Common myeloid progenitor, CD34-positive (primary cell): ENCODE data around the gene PDE4B.

ENCODE experiments used
- CTCF ChIA-PET: fragments of 350-600 bp; sonication (Branson Sonifier 250); formaldehyde crosslinking; loops from one replicate; lab custom pipeline; 2021; ENCODE audit warnings: antibody characterized with exemption; lab: Charles Lee
- POLR2A ChIA-PET: fragments of 350-600 bp; sonication (Branson Sonifier 250); formaldehyde crosslinking; loops from one replicate; lab custom pipeline; 2021; ENCODE audit warnings: antibody characterized with exemption; lab: Charles Lee
- DNase-seq, 3 donors: peaks; one replicate each; pipeline versions ENCODE4 v3.0.0 to v3.0.0-alpha.2; 2013
- H3K27ac ChIP-seq, 2 experiments: 1 replicate in 1 of 2; 2 replicates in 1 of 2; pipeline ENCODE4 v1.7.0; 2013; ENCODE audit warnings: inconsistent platforms in 2 of 2, low read length in 2 of 2, mild to moderate bottlenecking in 2 of 2, low read depth in 1 of 2, moderate library complexity in 1 of 2; ENCODE audit not compliant: severe bottlenecking in 2 of 2, insufficient read depth in 1 of 2, poor library complexity in 1 of 2
- H3K27me3 ChIP-seq, 5 experiments: replicated peaks in 2 of 5; 1 replicate in 3 of 5; 2 replicates in 2 of 5; pipeline versions ENCODE4 v1.6.1 to v1.7.0; 2013; ENCODE audit warnings: low read length in 4 of 5, mild to moderate bottlenecking in 2 of 5, moderate library complexity in 2 of 5, inconsistent platforms in 1 of 5; ENCODE audit not compliant: insufficient read depth in 5 of 5, control insufficient read depth in 4 of 5
- H3K36me3 ChIP-seq, 4 experiments: 1 replicate in 2 of 4; 2 replicates in 2 of 4; pipeline versions ENCODE4 v1.6.1 to v1.7.0; 2013; ENCODE audit warnings: low read length in 3 of 4, control low read depth in 1 of 4, mild to moderate bottlenecking in 1 of 4; ENCODE audit not compliant: control insufficient read depth in 4 of 4, insufficient read depth in 4 of 4
- H3K4me1 ChIP-seq, 4 experiments: 1 replicate in 3 of 4; 2 replicates in 1 of 4; pipeline versions ENCODE4 v1.6.1 to v1.7.1; 2013; ENCODE audit warnings: low read length in 3 of 4, mild to moderate bottlenecking in 3 of 4, control low read depth in 1 of 4, inconsistent platforms in 1 of 4, moderate library complexity in 1 of 4; ENCODE audit not compliant: control insufficient read depth in 4 of 4, insufficient read depth in 4 of 4; ENCODE audit errors: control extremely low read depth in 1 of 4
- H3K4me3 ChIP-seq, 7 experiments: 1 replicate in 4 of 7; 2 replicates in 3 of 7; pipeline versions ENCODE4 v1.5.1 to v1.7.0; 2013; ENCODE audit warnings: mild to moderate bottlenecking in 7 of 7, low read length in 6 of 7, moderate library complexity in 6 of 7, inconsistent platforms in 2 of 7, low read depth in 2 of 7, control low read depth in 1 of 7; ENCODE audit not compliant: insufficient read depth in 4 of 7, control insufficient read depth in 1 of 7; ENCODE audit errors: extremely low read depth in 1 of 7
- H3K9me3 ChIP-seq, 5 experiments: 1 replicate in 4 of 5; 2 replicates in 1 of 5; pipeline versions ENCODE4 v1.6.1 to v1.7.1; 2013; ENCODE audit warnings: low read length in 4 of 5, mild to moderate bottlenecking in 2 of 5, inconsistent platforms in 1 of 5, low read depth in 1 of 5, moderate library complexity in 1 of 5; ENCODE audit not compliant: control insufficient read depth in 4 of 5, insufficient read depth in 2 of 5; ENCODE audit errors: control extremely low read depth in 1 of 5
- WGBS: methylation state at CpG from one replicate; pipeline ENCODE4 v1.1.5; 2013; ENCODE audit not compliant: insufficient coverage; 5-methylcytosine and 5-hydroxymethylcytosine counted together

Gene PDE4B

DNA sequence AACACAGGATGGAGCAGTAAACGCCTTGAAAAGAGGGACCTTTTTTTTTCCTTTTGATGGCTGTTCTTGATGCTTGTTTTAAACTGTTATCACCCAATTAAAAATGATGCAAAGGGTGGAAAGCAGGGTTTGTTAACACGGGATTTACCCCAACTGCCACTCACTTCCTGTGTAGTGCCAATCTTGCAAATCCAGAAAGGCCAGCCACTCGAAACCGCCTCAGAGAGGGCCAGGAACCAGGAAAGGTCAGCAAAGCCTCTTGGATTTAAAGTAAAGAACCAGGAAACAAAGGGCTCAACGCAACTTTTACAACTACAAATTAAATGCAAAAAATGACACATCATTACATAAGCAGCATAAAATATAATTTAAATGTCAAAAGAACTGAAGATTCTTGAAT lies 347.4 kb downstream of the PDE4B start:
- DNase-seq = no peak
- Histone ChIP-seq H3K27me3 (no peaks in the 10 kb centered on the region), H3K9me3 (no peaks in the 10 kb centered on the region), H3K4me3 (no peak overlapping the region), H3K27ac (no peak overlapping the region), H3K4me1 (peaks cover 0 to 7% (median 3%) of the 10 kb centered on the region in 4 experiments), H3K36me3 (no peaks in the 10 kb centered on the region)
- WGBS = 67% methylated on average over 1 of the region's 5 CpGs
- ChIA-PET CTCF (no interaction called here), POLR2A (no interaction called here)

DNA sequence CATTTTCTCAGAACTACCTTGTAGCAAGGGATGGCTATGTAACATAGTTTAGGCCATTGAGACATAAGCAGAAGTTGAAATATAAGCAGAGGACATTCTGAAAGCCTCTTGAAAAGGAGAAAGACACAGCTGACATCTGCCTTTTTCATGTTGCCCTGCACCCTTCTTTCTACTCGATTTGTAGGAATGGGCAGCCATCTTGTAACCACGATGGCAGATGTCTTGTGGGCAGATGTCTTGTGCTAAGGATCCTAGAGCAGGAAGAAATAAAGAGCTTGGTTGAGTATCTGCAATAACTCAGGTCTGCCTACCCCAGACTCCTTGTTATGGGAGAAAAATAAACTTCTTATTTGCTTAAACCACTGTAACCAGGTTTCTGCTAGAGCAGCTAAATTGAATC lies 351.0 kb downstream of the PDE4B start:
- WGBS = no CpG with 5 or more reads among the region's 2 CpGs
- POLR2A ChIA-PET = interaction anchor here (0.6 kb wide), 1 partner anchor 28 kb away, joined by 3 read pairs; no protein-coding TSS in a partner anchor
- Histone ChIP-seq H3K4me1 (no peaks in the 10 kb centered on the region), H3K27me3 (no peaks in the 10 kb centered on the region), H3K4me3 (no peak overlapping the region), H3K9me3 (no peaks in the 10 kb centered on the region), H3K27ac (no peak overlapping the region), H3K36me3 (no peaks in the 10 kb centered on the region)
- CTCF ChIA-PET = no interaction called here
- peak; percentile 11 to 63 (median 56) for DNase-seq

DNA sequence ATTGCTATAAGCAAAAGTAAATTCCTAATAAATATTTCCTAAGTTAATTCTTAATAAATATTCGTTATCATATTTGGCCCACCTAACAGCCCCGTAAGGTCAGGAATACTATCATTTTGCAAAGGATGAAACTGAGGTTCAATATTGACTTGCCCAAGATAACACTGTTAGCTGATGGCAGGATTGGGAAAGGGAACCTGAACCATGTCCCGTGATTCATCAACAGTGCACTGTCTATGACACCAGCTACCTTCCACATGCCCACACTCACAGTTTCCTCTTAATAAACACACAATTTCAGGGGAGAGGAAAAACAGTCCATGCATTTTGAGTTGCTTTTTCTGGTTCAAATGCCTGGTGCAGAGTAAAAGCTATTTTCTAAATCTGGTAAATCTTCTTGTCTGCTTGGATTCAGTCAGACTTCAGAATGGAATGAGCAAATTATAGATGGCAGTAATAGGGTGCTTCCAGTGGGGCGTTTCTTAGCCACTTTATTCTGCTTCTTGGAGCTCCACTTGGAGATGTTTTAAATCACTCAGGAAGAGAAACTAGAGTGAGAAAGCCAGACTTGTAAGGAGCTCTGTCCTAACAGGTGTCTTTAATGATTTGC lies 354.6 kb downstream of the PDE4B start:
- POLR2A ChIA-PET = no interaction called here
- WGBS = 100% methylated on average over 1 of the region's 4 CpGs

DNA sequence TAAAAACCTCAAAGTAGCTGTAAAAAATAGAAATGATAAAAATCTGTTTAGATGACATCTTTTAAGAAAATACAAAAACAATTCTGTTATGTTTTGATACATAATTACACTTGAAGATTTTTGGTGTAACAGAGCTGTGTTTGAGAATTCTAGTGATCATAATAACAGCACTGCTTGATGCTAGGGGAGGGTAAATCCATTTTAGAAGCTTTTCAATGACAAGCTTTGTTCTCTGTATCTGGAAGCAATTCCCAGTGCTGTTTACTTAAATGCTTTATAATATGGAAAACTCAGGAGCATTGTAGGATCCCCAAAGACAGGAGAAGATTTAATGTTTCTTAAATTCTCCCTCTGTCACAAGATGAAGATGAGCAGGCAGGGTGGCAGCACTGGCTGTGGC lies 359.3 kb downstream of the PDE4B start:
- Histone ChIP-seq H3K36me3 (no peaks in the 10 kb centered on the region), H3K4me1 (no peaks in the 10 kb centered on the region), H3K9me3 (no peaks in the 10 kb centered on the region), H3K27ac (no peak overlapping the region), H3K4me3 (no peak overlapping the region), H3K27me3 (no peaks in the 10 kb centered on the region)
- DNase-seq = no peak
- ChIA-PET POLR2A (no interaction called here), CTCF (no interaction called here)

More for the DNA sequence above, 354.6 kb downstream of the PDE4B start:
- Histone ChIP-seq H3K27me3 (no peaks in the 10 kb centered on the region), H3K9me3 (no peaks in the 10 kb centered on the region), H3K27ac (no peak overlapping the region), H3K36me3 (no peaks in the 10 kb centered on the region), H3K4me3 (no peak overlapping the region), H3K4me1 (no peaks in the 10 kb centered on the region)
- CTCF ChIA-PET = no interaction called here
- no peak for DNase-seq

DNA sequence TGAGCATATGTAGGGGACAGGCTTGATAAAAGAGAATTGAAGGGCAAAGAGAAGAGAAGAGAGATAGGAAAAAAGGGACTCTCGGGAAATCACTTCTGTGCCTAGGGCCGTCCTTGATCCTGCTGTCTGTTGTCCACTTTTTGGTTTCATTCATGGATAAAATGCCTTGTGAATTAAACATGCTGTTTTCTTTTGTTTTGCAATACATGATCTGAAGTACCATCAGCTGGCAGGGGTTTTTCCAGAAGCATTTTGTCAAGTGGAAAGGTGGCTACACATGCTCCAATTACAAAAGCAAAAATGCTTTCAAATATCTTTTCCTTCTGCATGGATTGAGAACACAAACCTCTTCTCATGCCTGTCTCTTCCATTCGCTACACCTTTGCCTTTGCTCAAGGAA lies 361.7 kb downstream of the PDE4B start:
- POLR2A ChIA-PET = no interaction called here
- Histone ChIP-seq H3K36me3 (no peaks in the 10 kb centered on the region), H3K4me1 (no peaks in the 10 kb centered on the region), H3K27me3 (no peaks in the 10 kb centered on the region), H3K9me3 (no peaks in the 10 kb centered on the region), H3K4me3 (no peak overlapping the region), H3K27ac (no peak overlapping the region)
- CTCF ChIA-PET = no interaction called here
- 60% methylated on average over 2 of the region's 3 CpGs for WGBS
- no peak for DNase-seq

DNA sequence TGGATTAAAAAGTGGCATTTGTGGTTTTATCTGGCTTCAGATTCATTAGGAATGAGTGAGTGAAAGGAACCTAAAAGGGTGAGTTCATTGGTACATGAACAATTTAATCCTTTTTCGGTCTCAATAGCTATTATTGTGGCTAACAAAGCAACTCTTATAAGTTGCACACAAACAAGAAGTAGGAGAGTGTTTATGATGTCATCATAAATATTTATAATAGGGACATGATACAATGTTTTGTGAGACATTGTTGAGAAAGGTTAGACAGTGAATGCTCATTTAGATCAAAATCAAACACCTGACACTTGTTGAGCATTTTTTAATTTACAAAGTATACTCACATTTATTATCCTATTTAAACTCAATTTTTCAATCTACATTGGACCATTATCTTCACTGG lies 363.4 kb downstream of the PDE4B start:
- H3K4me1 ChIP-seq = no peaks in the 10 kb centered on the region
- CTCF ChIA-PET = no interaction called here
- WGBS = no CpG with 5 or more reads among the region's 1 CpG
- H3K4me3 ChIP-seq = no peak overlapping the region
- H3K9me3 ChIP-seq = no peaks in the 10 kb centered on the region
- POLR2A ChIA-PET = no interaction called here
- no peaks in the 10 kb centered on the region for H3K36me3 ChIP-seq
- H3K27me3 ChIP-seq = no peaks in the 10 kb centered on the region
- H3K27ac ChIP-seq = no peak overlapping the region
- no peak for DNase-seq

DNA sequence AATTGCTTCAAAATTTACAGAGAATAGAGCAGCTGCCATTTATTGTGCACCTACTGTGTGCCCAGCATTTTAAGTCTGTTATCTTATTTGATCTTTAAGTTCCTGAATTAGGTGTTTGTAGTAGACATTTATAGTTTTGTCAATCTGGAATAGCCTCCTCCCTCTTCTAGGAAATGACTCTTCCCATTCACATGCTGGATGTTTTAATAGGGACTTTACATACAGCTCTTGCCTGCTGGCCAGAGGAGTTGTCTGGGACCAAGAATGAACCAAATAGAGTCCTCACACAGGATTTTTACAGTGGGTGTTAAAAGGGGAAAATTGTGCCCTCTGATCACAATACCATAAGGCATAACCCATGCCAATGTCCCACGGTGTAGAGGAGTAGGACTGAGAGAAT lies 367.1 kb downstream of the PDE4B start:
- Histone ChIP-seq H3K27ac (no peak overlapping the region), H3K4me3 (no peak overlapping the region), H3K36me3 (no peaks in the 10 kb centered on the region), H3K9me3 (no peaks in the 10 kb centered on the region), H3K27me3 (no peaks in the 10 kb centered on the region), H3K4me1 (no peaks in the 10 kb centered on the region)
- no CpG with 5 or more reads among the region's 1 CpG for WGBS
- ChIA-PET CTCF (no interaction called here), POLR2A (no interaction called here)
- no peak for DNase-seq
